IgD-negative memory B cell (primary cell): ENCODE measurements around the gene PLEKHN1. TPM values are rescaled to one million over a fixed set of nuclear protein-coding genes. Genes with fewer than 3 reads are reported as not detected.

Experiments used
- H3K27ac Mint-ChIP-seq, 3 donors: one replicate each; pipeline ENCODE4 v1.8.0; 2020 to 2022; ENCODE audit warnings: mild to moderate bottlenecking in 3 of 3, mixed read lengths in 3 of 3, moderate library complexity in 1 of 3
- H3K27me3 Mint-ChIP-seq: one replicate; pipeline ENCODE4 v1.8.0; 2021; ENCODE audit warnings: mixed read lengths
- H3K36me3 Mint-ChIP-seq: one replicate; pipeline ENCODE4 v1.8.0; 2020; ENCODE audit warnings: mild to moderate bottlenecking, mixed read lengths
- H3K4me1 Mint-ChIP-seq, 3 donors: one replicate each; pipeline ENCODE4 v1.8.0; 2020 to 2022; ENCODE audit warnings: mixed read lengths in 3 of 3, mild to moderate bottlenecking in 1 of 3
- H3K4me3 Mint-ChIP-seq, 4 donors: one replicate each; pipeline ENCODE4 v1.8.0; 2020 to 2022; ENCODE audit warnings: mild to moderate bottlenecking in 4 of 4, mixed read lengths in 4 of 4, moderate library complexity in 3 of 4
- H3K9me3 Mint-ChIP-seq, 3 donors: one replicate each; pipeline ENCODE4 v1.8.0; 2020 to 2021; ENCODE audit warnings: mixed read lengths in 3 of 3, mild to moderate bottlenecking in 1 of 3
- polyA plus RNA-seq: library from polyadenylated mRNA; unstranded; fragments of 300-500 nt; fragmentation: Illumina TruSeq; gene quantifications from one replicate; pipeline ENCODE4 v1.2.3, GENCODE V29; 2021

The PLEKHN1 gene
- polyA plus RNA-seq, 1 donor from 2014 or later, result 0.14 TPM

GRCh38 chr1:925561-926421 lies 40.5 kb upstream of the PLEKHN1 start:
- Mint-ChIP-seq H3K27ac (no peak overlapping the region), H3K9me3 (peaks cover 0 to 2% (median 0%) of the 10 kb centered on the region in 3 donors)

DNA sequence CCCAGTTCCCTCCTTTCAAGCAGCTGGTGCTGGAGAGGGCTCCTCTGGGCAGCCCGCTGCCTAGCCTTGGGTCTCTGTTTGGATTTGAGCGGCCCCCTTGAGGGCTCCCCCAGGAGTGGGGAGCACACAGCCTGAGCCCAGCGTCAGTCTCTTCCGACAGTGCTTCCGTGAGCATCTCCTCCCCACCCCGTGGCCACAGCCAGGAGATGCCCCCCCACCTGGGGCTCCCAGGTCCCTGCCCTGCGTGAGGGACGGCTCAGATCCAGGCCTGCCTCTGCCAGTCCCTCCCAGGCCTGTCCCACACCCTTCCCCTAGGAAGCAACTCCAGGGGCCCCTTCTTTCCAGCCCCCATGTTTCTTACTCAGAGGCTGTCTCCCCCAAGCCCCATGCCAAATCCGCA lies 39.0 kb upstream of the PLEKHN1 start:
- no peaks in the 10 kb centered on the region for H3K9me3 Mint-ChIP-seq
- H3K4me3 Mint-ChIP-seq, result peak overlapping the region in 1 of 4 donors; percentile 55
- no peak overlapping the region for H3K27ac Mint-ChIP-seq
- H3K4me1 Mint-ChIP-seq, result peaks cover 0 to 10% (median 7%) of the 10 kb centered on the region in 3 donors
- H3K27me3 Mint-ChIP-seq, result peaks cover 31% of the 10 kb centered on the region
- no peaks in the 10 kb centered on the region for H3K36me3 Mint-ChIP-seq

More at GRCh38 chr1:925561-926421, 40.5 kb upstream of the PLEKHN1 start:
- peaks cover under 1 to 9% (median 7%) of the 10 kb centered on the region in 3 donors for H3K4me1 Mint-ChIP-seq
- no peaks in the 10 kb centered on the region for H3K36me3 Mint-ChIP-seq
- peak overlapping the region; percentile 23 to 86 (median 65) for H3K4me3 Mint-ChIP-seq
- H3K27me3 Mint-ChIP-seq, result peaks cover 36% of the 10 kb centered on the region

DNA sequence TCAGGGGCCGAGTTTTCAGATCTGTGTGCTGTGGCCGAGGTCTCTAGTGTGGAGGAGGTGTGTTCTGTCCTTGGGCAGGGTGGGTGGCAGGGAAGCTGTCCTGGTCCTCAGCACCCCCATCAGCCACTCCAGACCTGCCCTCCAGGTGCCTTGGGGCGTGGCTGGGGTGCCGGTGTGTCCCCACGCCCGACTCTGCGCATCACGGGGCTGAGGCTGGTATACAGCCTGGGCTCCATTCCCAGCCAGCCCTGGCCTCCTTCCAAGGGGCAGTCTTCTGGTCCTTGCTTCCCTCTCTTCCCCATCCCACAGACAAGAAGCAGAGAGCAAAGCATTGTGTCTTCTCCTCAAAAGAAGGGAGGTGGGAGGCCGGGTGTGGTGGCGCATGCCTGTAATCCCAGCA lies 38.5 kb upstream of the PLEKHN1 start:
- Mint-ChIP-seq H3K27me3 (peaks cover 26% of the 10 kb centered on the region), H3K4me1 (peaks cover 0 to 10% (median 7%) of the 10 kb centered on the region in 3 donors), H3K36me3 (no peaks in the 10 kb centered on the region), H3K9me3 (no peaks in the 10 kb centered on the region), H3K27ac (no peak overlapping the region), H3K4me3 (peak overlapping the region in 1 of 4 donors; percentile 55)

DNA sequence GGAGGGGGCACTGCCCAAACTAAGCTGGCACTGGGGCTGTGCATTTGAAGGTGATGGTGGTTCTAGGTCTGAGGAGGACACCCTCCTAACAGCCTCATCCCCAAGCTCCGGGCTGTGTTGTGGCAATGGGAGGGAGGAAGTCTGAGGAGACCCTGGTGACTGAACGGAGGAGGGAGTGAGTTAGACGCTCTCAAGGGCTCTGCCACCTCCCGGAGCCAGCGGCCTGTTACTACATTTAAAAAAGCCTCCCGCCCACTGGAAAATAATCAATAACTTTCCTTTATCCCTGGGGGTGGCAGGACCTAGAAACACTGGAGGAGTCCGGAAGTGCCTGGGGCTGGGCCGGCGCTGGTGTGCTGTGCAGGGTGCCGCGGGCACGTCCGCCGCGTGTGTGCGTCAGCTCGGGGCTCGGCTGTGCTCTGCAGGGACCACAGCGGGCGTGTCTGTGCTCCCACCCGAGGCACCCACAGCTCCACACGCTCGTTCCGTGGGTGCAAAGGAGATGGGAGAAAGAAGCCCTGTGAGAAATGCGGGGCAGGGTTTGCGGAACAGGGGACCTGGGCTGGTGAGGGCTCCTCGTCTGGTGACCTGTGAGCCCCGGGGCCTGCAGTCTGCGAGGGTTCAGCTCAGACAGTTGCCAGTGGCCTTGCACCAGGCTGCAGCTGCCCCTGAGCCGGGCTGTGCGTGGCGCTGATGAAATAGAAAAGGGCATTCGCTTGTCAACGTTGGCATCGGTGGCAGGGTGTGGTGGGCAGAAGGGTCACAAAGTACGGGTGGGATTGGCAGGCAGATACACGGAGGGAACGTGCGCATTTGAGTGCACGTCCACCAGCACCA lies 37.2 kb upstream of the PLEKHN1 start:
- Mint-ChIP-seq H3K9me3 (no peaks in the 10 kb centered on the region), H3K4me1 (peaks cover 0 to 6% (median 4%) of the 10 kb centered on the region in 3 donors), H3K36me3 (no peaks in the 10 kb centered on the region), H3K4me3 (no peak overlapping the region), H3K27me3 (peaks cover 21% of the 10 kb centered on the region), H3K27ac (no peak overlapping the region)

DNA sequence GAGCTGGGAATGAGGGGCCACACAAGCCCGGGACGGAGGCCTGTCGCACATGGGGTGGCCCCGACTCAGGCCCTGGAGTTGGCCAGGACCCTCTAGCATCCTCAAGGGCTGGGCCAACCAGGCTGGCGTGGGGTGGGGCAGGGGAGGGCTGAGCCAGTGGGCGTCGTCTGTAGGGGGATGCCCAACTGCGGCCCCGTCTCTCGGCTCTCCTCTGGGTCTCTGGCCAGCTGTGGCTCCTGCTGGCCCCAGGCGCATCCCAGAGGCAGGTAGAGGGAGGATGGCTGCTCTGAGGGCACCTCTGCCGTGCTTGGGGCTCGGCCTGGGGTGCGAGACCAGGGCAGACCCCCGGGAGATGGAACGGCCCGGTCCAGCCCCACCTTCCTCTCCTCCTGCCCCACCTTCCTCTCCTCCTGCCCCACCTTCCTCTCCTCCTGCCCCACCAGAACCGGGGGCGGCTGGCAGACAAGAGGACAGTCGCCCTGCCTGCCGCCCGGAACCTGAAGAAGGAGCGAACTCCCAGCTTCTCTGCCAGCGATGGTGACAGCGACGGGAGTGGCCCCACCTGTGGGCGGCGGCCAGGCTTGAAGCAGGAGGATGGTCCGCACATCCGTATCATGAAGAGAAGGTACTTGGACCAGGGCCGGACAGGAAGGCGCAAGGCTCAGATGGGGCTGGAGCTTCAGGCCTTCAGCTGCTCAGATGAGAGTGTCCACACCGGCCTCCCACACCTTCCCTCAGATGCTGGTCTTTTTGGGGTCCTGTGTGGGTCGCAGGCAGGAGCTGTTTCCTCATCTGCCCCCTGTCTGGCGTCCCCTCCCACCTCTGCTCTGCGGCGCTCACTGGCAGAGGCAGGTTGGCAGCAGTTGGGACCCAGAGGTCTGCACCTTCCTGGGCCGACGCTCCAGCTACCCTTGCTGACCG lies 36.3 kb upstream of the PLEKHN1 start:
- Mint-ChIP-seq H3K36me3 (no peaks in the 10 kb centered on the region), H3K4me3 (no peak overlapping the region), H3K4me1 (peaks cover 0 to 6% (median 5%) of the 10 kb centered on the region in 3 donors), H3K9me3 (no peaks in the 10 kb centered on the region), H3K27ac (no peak overlapping the region), H3K27me3 (peaks cover 23% of the 10 kb centered on the region)

- no peak overlapping the region for H3K4me3 Mint-ChIP-seq
- peaks cover 0 to 6% (median 5%) of the 10 kb centered on the region in 3 donors for H3K4me1 Mint-ChIP-seq
- no peaks in the 10 kb centered on the region for H3K36me3 Mint-ChIP-seq
- no peaks in the 10 kb centered on the region for H3K9me3 Mint-ChIP-seq
- H3K27me3 Mint-ChIP-seq, result peaks cover 28% of the 10 kb centered on the region
- no peak overlapping the region for H3K27ac Mint-ChIP-seq
Measured at GRCh38 chr1:930633-931138, 35.6 kb upstream of the PLEKHN1 start.

DNA sequence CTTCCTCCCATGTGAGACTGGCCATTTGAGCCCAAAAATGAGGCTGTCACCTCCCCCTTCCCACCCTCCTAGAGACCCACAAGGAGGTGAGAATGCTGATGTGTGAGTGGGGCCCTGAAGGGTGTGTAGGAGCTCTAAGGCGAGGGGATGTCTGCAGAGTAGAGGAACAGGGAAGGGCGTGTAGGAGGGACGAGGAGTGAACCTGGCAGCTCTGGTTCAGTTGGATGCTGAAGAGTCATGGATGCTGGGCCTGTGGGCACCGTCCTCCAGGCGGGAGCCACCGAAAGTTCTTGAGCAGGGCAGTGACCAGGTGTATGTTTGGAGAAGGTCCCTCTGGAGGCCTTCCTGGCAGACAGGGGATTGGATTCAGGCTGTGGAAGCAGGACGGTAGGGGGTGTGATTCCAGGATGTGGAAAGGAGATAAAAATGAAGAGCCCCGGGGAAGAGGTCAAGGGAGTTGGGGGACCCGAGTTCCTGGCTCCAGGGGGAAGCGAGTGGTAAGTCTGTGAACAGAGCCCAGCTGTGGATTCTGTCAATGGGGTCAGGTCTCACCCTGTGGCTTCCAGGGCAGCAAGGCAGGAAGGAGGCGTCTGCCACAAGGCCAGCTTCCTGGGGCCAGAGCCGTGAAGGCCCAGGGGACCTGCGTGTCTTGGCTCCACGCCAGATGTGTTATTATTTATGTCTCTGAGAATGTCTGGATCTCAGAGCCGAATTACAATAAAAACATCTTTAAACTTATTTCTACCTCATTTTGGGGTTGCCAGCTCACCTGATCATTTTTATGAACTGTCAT lies 34.7 kb upstream of the PLEKHN1 start:
- Mint-ChIP-seq H3K27me3 (peaks cover 21% of the 10 kb centered on the region), H3K4me1 (peaks cover 0 to 6% (median 5%) of the 10 kb centered on the region in 3 donors), H3K36me3 (no peaks in the 10 kb centered on the region), H3K9me3 (no peaks in the 10 kb centered on the region), H3K27ac (no peak overlapping the region), H3K4me3 (no peak overlapping the region)

- H3K4me1 Mint-ChIP-seq, result peaks cover 0 to 6% (median 5%) of the 10 kb centered on the region in 3 donors
- no peaks in the 10 kb centered on the region for H3K36me3 Mint-ChIP-seq
- peaks cover 17% of the 10 kb centered on the region for H3K27me3 Mint-ChIP-seq
- no peaks in the 10 kb centered on the region for H3K9me3 Mint-ChIP-seq
- H3K27ac Mint-ChIP-seq, result no peak overlapping the region
- H3K4me3 Mint-ChIP-seq, result no peak overlapping the region
Measured at GRCh38 chr1:932173-932510, 34.1 kb upstream of the PLEKHN1 start.

- H3K4me3 Mint-ChIP-seq, result peak overlapping the region in 1 of 4 donors; percentile 82
- H3K27me3 Mint-ChIP-seq, result peaks cover 17% of the 10 kb centered on the region
- H3K4me1 Mint-ChIP-seq, result peaks cover 0 to 6% (median 5%) of the 10 kb centered on the region in 3 donors
- no peaks in the 10 kb centered on the region for H3K9me3 Mint-ChIP-seq
- H3K27ac Mint-ChIP-seq, result no peak overlapping the region
- H3K36me3 Mint-ChIP-seq, result no peaks in the 10 kb centered on the region
Measured at GRCh38 chr1:932776-933602, 33.3 kb upstream of the PLEKHN1 start.

DNA sequence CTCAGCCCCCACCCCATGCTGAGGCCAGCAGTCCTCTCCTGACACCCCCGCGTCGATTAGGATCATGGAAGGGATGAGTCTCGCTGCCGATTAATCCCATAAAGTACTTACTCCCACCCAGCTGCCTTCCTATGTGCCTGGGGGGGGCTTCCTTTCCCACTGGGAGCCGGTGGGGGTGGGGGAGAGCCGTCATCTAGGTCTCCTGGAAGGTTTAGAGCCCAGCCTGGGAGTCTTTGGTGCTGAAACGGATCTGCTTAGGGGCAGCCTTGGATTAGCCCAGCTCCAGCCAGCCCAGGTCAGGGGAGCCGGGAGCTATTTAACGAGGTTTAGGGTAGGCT lies 32.7 kb upstream of the PLEKHN1 start:
- no peaks in the 10 kb centered on the region for H3K9me3 Mint-ChIP-seq
- no peaks in the 10 kb centered on the region for H3K36me3 Mint-ChIP-seq
- no peak overlapping the region for H3K27ac Mint-ChIP-seq
- peaks cover 0 to 6% (median 5%) of the 10 kb centered on the region in 3 donors for H3K4me1 Mint-ChIP-seq
- H3K27me3 Mint-ChIP-seq, result peaks cover 21% of the 10 kb centered on the region
- no peak overlapping the region for H3K4me3 Mint-ChIP-seq

DNA sequence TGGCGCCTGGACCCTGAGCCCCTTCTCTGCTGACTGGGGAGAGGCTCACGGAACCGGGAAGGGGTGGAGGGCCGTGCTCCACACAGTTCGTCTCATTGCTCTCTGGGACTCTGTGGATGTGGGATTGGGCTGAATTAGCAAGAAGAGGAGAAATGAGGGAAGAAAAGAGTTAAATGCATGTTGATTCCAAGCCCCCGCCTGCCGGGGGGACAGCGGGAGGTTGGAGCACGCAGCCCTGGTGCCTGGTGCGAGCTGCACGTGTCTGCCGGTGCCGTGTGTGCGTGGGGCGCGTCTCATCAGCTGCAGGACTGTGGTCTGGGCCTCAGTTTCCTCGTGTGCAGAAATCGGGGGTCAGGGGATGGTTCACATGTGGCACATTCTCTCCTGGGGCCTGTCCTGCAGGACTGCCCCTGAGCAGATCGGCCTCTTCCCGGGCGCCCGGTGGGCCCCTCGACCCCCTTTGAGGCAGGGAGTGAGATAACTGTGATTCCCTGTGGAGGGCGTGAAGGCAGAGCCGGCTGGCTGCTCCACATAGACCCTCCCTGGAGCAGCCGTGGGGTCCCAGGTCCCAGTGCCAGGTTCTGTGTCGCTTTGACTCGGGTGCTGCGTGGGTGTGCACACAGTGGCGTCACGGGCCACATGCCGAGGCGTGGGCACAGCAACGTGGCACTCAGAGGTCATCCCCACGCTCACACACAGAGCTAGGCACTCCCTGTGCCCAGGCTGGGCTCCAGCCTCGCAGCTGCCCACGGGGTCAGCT lies 31.1 kb upstream of the PLEKHN1 start:
- Mint-ChIP-seq H3K4me1 (peaks cover 0 to 5% (median 4%) of the 10 kb centered on the region in 3 donors), H3K27me3 (peaks cover 22% of the 10 kb centered on the region), H3K36me3 (no peaks in the 10 kb centered on the region), H3K9me3 (no peaks in the 10 kb centered on the region), H3K27ac (no peak overlapping the region), H3K4me3 (peak overlapping the region in 1 of 4 donors; percentile 45)

- Mint-ChIP-seq H3K4me1 (peaks cover 0 to 8% (median 4%) of the 10 kb centered on the region in 3 donors), H3K36me3 (no peaks in the 10 kb centered on the region), H3K27me3 (peaks cover 26% of the 10 kb centered on the region), H3K27ac (no peak overlapping the region), H3K4me3 (no peak overlapping the region), H3K9me3 (no peaks in the 10 kb centered on the region)
Measured at GRCh38 chr1:935751-936231, 30.5 kb upstream of the PLEKHN1 start.
